Daoy (cell line): ENCODE results near the gene ARHGEF10L. TPM values are rescaled to one million over a fixed set of nuclear protein-coding genes. Genes with fewer than 3 reads are reported as not detected.

Source experiments
- DNase-seq: peaks from one replicate; pipeline ENCODE4 v3.0.0-alpha.2; 2015; ENCODE audit warnings: low read depth
- total RNA-seq: library from RNA; depleted of rRNA; stranded (reverse); fragments of >200 nt; shearing (Covaris generic); gene quantifications from 2 replicates; pipeline ENCODE4 v1.2.3, GENCODE V29; 2014

ARHGEF10L gene
- total RNA-seq, 1 experiment from 2014 or later, result 7.5 TPM

GRCh38 chr1:17523321-17524041 is 16.0 kb upstream of the ARHGEF10L start:
- DNase-seq, result no peak

- no peak for DNase-seq
Measured at GRCh38 chr1:17524645-17525044, 14.9 kb upstream of the ARHGEF10L start.

GRCh38 chr1:17525996-17526686 is 13.4 kb upstream of the ARHGEF10L start:
- peak; percentile 32 for DNase-seq

GRCh38 chr1:17527036-17527914 is 12.2 kb upstream of the ARHGEF10L start:
- peak; percentile 74 for DNase-seq

GRCh38 chr1:17529381-17529780 is 10.1 kb upstream of the ARHGEF10L start:
- DNase-seq, result no peak

GRCh38 chr1:17531343-17531681 is 8.2 kb upstream of the ARHGEF10L start:
- DNase-seq, result no peak

GRCh38 chr1:17531682-17532487 is 7.6 kb upstream of the ARHGEF10L start:
- DNase-seq, result peak; percentile 41

GRCh38 chr1:17533201-17533600 is 6.3 kb upstream of the ARHGEF10L start:
- no peak for DNase-seq

GRCh38 chr1:17535300-17535936 is 4.1 kb upstream of the ARHGEF10L start:
- no peak for DNase-seq

- DNase-seq, result no peak
Measured at GRCh38 chr1:17538010-17538409, 1.5 kb upstream of the ARHGEF10L start.

GRCh38 chr1:17538428-17539117 is 925 bp upstream of the ARHGEF10L start:
- DNase-seq, result no peak

GRCh38 chr1:17539118-17539476 is 401 bp upstream of the ARHGEF10L start:
- DNase-seq, result no peak

GRCh38 chr1:17540255-17541001 is 930 bp downstream of the ARHGEF10L start:
- DNase-seq, result peak; percentile 76

- no peak for DNase-seq
Measured at GRCh38 chr1:17542645-17543044, 3.1 kb downstream of the ARHGEF10L start.

- DNase-seq, result no peak
Measured at GRCh38 chr1:17544776-17545350, 5.4 kb downstream of the ARHGEF10L start.

GRCh38 chr1:17545356-17545755 is 5.9 kb downstream of the ARHGEF10L start:
- peak; percentile 67 for DNase-seq

GRCh38 chr1:17546946-17547670 is 7.6 kb downstream of the ARHGEF10L start:
- DNase-seq, result no peak

- no peak for DNase-seq
Measured at GRCh38 chr1:17549384-17549783, 9.9 kb downstream of the ARHGEF10L start.
